ENCODE measurements around the gene NTRK2. TPM values are rescaled to one million over a fixed set of nuclear protein-coding genes. Genes with fewer than 3 reads are reported as not detected.

NTRK2 gene
- total and polyA plus RNA-seq, 10 of the 15 experiments (the other 5 are each of a cell fraction or from before 2014, with no cell fraction given) = 0.42 to 4.6 (median 0.65) TPM

GRCh38 chr9:84975926-84976325 lies 306.4 kb downstream of the NTRK2 start:
- POLR2A ChIA-PET = no interaction called here
- WGBS (ENCODE audit: insufficient coverage, insufficient replicate concordance, low lambda C conversion rate, missing lambda C conversion rate) = 20% methylated on average over 2 of the region's 2 CpGs

More at GRCh38 chr9:84975926-84976325, 306.4 kb downstream of the NTRK2 start:
- Histone ChIP-seq H3K9me3 (replicated peaks; ENCODE audit: control insufficient read depth, insufficient read depth, low read length) (no peaks in the 10 kb centered on the region), H3K79me2 (ENCODE audit: control insufficient read depth, insufficient read depth, low read length) (no peaks in the 10 kb centered on the region), H2AFZ (ENCODE audit: control insufficient read depth, low read depth, low read length) (no peak overlapping the region), H3K4me1 (ENCODE audit: control insufficient read depth, insufficient read depth, low read length) (no peaks in the 10 kb centered on the region), H3K4me2 (ENCODE audit: control insufficient read depth, insufficient read depth) (no peak overlapping the region), H3K27ac (ENCODE audit: control insufficient read depth, insufficient read depth) (no peak overlapping the region), H3K27me3 (replicated peaks in 1 of 2; ENCODE audit: control insufficient read depth in 2 of 2, insufficient read depth in 2 of 2, low read length in 1 of 2) (no peaks in the 10 kb centered on the region), H3K36me3 (ENCODE audit: control insufficient read depth in 2 of 2, insufficient read depth in 2 of 2, low read length in 1 of 2) (no peaks in the 10 kb centered on the region), H3K9ac (ENCODE audit: control insufficient read depth, insufficient read depth, low read length) (no peak overlapping the region), H3K4me3 (no peak overlapping the region), H4K20me1 (ENCODE audit: control insufficient read depth, insufficient read depth) (no peaks in the 10 kb centered on the region)
- no peak for FAIRE-seq
- RAD21 ChIA-PET (ENCODE audit: unreplicated experiment) = no interaction called here
- ATAC-seq = no peak
- in situ Hi-C loops (cut with MboI) (no loop called here), intact Hi-C loops (cut with micrococcal nuclease; ENCODE audit: unreplicated experiment) (no loop called here)
- DNase-seq (ENCODE audit: low read depth, low spot score) = no peak
- SMC1A ChIA-PET (ENCODE audit: uncharacterized antibody, unreplicated experiment) = no interaction called here
- CTCF ChIA-PET = no interaction called here
- no TSS peak for BruUV-seq (replicated peaks)
- TF ChIP-seq PBX3 (IDR thresholded peaks at IDR 0.05; ENCODE audit: insufficient replicate concordance, low read depth, low read length) (no peak), NFYA (IDR thresholded peaks at IDR 0.05; ENCODE audit: borderline replicate concordance, low read depth, low read length) (no peak), STAT3 (IDR thresholded peaks at IDR 0.05; ENCODE audit: low read depth, low read length) (no peak), YBX1 (IDR thresholded peaks at IDR 0.05) (no peak), SIX5 (IDR thresholded peaks at IDR 0.05; ENCODE audit: low read depth, low read length, severe bottlenecking) (no peak), HDGF (IDR thresholded peaks at IDR 0.05) (no peak), FOS (IDR thresholded peaks at IDR 0.05; ENCODE audit: borderline replicate concordance, extremely low read depth, insufficient read length) (no peak), SREBF2 (IDR thresholded peaks at IDR 0.05; ENCODE audit: low read length) (no peak), ZBTB33 (IDR thresholded peaks at IDR 0.05) (no peak), CREM (IDR thresholded peaks at IDR 0.05; ENCODE audit: low read depth) (no peak), E4F1 (IDR thresholded peaks at IDR 0.05; ENCODE audit: borderline replicate concordance, partially characterized antibody) (no peak), CREB1 (IDR thresholded peaks at IDR 0.05; ENCODE audit: low read depth) (no peak), RAD51 (IDR thresholded peaks at IDR 0.05) (no peak)
